NCI-H146 treated with DMSO at 0.1 percent for 48 hours (cell line): ENCODE measurements around the gene HIBCH.
A peak's percentile ranks its signal among the peaks of the same experiment; 100 is the strongest.

Source experiments
- DNase-seq: peaks from one replicate; lab custom pipeline; 2025; ENCODE audit not compliant: unreplicated experiment; lab: John Stamatoyannopoulos, UW

Gene HIBCH

GRCh38 chr2:190199109-190199508, 120.5 kb downstream of the HIBCH start:
- no peak for DNase-seq

- no peak for DNase-seq
Observed at GRCh38 chr2:190197143-190197720, 122.4 kb downstream of the HIBCH start.

- no peak for DNase-seq
Observed at GRCh38 chr2:190190507-190191162, 129.0 kb downstream of the HIBCH start.

GRCh38 chr2:190188289-190188688, 131.3 kb downstream of the HIBCH start:
- no peak for DNase-seq

GRCh38 chr2:190186238-190186637, 133.4 kb downstream of the HIBCH start:
- no peak for DNase-seq

- DNase-seq: no peak
Observed at GRCh38 chr2:190185380-190185779, 134.2 kb downstream of the HIBCH start.

- no peak for DNase-seq
Observed at GRCh38 chr2:190184460-190184859, 135.2 kb downstream of the HIBCH start.

GRCh38 chr2:190183539-190183938, 136.1 kb downstream of the HIBCH start:
- DNase-seq: no peak

- DNase-seq: no peak
Observed at GRCh38 chr2:190182071-190182524, 137.5 kb downstream of the HIBCH start.

- DNase-seq: peak; percentile 23
Observed at GRCh38 chr2:190181123-190181669, 138.4 kb downstream of the HIBCH start.

- no peak for DNase-seq
Observed at GRCh38 chr2:190180313-190181122, 139.1 kb downstream of the HIBCH start.

GRCh38 chr2:190179754-190180312, 139.8 kb downstream of the HIBCH start:
- no peak for DNase-seq

GRCh38 chr2:190178066-190178722, 141.4 kb downstream of the HIBCH start:
- no peak for DNase-seq

GRCh38 chr2:190177249-190178040, 142.2 kb downstream of the HIBCH start:
- DNase-seq: no peak

- no peak for DNase-seq
Observed at GRCh38 chr2:190173392-190173791, 146.2 kb downstream of the HIBCH start.

GRCh38 chr2:190170673-190171072, 149.0 kb downstream of the HIBCH start:
- no peak for DNase-seq

GRCh38 chr2:190169221-190170072, 150.2 kb downstream of the HIBCH start:
- DNase-seq: no peak

GRCh38 chr2:190167702-190168101, 151.9 kb downstream of the HIBCH start:
- DNase-seq: no peak

- DNase-seq: no peak
Observed at GRCh38 chr2:190165491-190165890, 154.1 kb downstream of the HIBCH start.
